NCI-H2196 treated with DMSO at 0.1 percent for 48 hours (cell line): ENCODE data around the gene TOMT.
"Not testable (repeated sequence)": the region's sequence is repeated elsewhere in the genome, so short reads cannot be mapped to it uniquely, and the experiment has no call there.

Source experiments
- DNase-seq: peaks from one replicate; lab custom pipeline; 2025; ENCODE audit not compliant: unreplicated experiment; lab: John Stamatoyannopoulos, UW

The TOMT gene

GRCh38 chr11:72123117-72123653, 17.5 kb downstream of the TOMT start:
- DNase-seq, result no peak

- no peak for DNase-seq
Observed at GRCh38 chr11:72124046-72124445, 18.3 kb downstream of the TOMT start.

- no peak for DNase-seq
Observed at GRCh38 chr11:72125956-72126355, 20.2 kb downstream of the TOMT start.

- no peak for DNase-seq
Observed at GRCh38 chr11:72127923-72128322, 22.2 kb downstream of the TOMT start.

GRCh38 chr11:72129381-72129780, 23.7 kb downstream of the TOMT start:
- no peak for DNase-seq

GRCh38 chr11:72132646-72133045, 26.9 kb downstream of the TOMT start:
- DNase-seq, result no peak

GRCh38 chr11:72135473-72135872, 29.7 kb downstream of the TOMT start, which contains the start of gene FOLR3:
TSS of gene FOLR3 (plus strand) at chr11:72135725. CDS start at chr11:72135953, 228 bp downstream.
- not testable (repeated sequence) for DNase-seq

GRCh38 chr11:72135891-72136683, 30.4 kb downstream of the TOMT start:
- no peak for DNase-seq

GRCh38 chr11:72136684-72137262, 31.0 kb downstream of the TOMT start:
- DNase-seq, result no peak

GRCh38 chr11:72138821-72139390, 33.2 kb downstream of the TOMT start:
- no peak for DNase-seq

GRCh38 chr11:72139500-72139899, 33.8 kb downstream of the TOMT start:
- no peak for DNase-seq

- DNase-seq, result no peak
Observed at GRCh38 chr11:72140661-72141060, 34.9 kb downstream of the TOMT start.

- DNase-seq, result no peak
Observed at GRCh38 chr11:72141066-72141465, 35.3 kb downstream of the TOMT start.

- DNase-seq, result not testable (repeated sequence)
Observed at GRCh38 chr11:72142086-72142485, 36.4 kb downstream of the TOMT start.

GRCh38 chr11:72142543-72142942, 36.8 kb downstream of the TOMT start:
- not testable (repeated sequence) for DNase-seq

- no peak for DNase-seq
Observed at GRCh38 chr11:72144807-72145565, 39.3 kb downstream of the TOMT start.

GRCh38 chr11:72146625-72147024, 40.9 kb downstream of the TOMT start:
- DNase-seq, result no peak

GRCh38 chr11:72150882-72151281, 45.2 kb downstream of the TOMT start:
- DNase-seq, result no peak

GRCh38 chr11:72153874-72154273, 48.1 kb downstream of the TOMT start:
- DNase-seq, result not testable (repeated sequence)

GRCh38 chr11:72154816-72155215, 49.1 kb downstream of the TOMT start:
- DNase-seq, result no peak

GRCh38 chr11:72155751-72156150, 50.0 kb downstream of the TOMT start:
- no peak for DNase-seq
